NOMO-1 treated with DMSO at 0.1 percent for 48 hours (cell line): ENCODE measurements around the gene PTPRD.
"Not testable (repeated sequence)": the region's sequence is repeated elsewhere in the genome, so short reads cannot be mapped to it uniquely, and the experiment has no call there.

Experiments
- DNase-seq: peaks from one replicate; lab custom pipeline; 2025; ENCODE audit not compliant: unreplicated experiment; lab: John Stamatoyannopoulos, UW

PTPRD gene

GRCh38 chr9:8717146-8717545 is 1895.7 kb downstream of the PTPRD start:
- no peak for DNase-seq

- DNase-seq: no peak
These were observed 1897.0 kb downstream of the PTPRD start for GRCh38 chr9:8715788-8716187.

GRCh38 chr9:8713811-8714165 is 1899.0 kb downstream of the PTPRD start:
- DNase-seq: no peak

- DNase-seq: no peak
These were observed 1899.5 kb downstream of the PTPRD start for GRCh38 chr9:8713149-8713810.

- DNase-seq: no peak
These were observed 1903.1 kb downstream of the PTPRD start for GRCh38 chr9:8709731-8710130.

- DNase-seq: no peak
These were observed 1904.1 kb downstream of the PTPRD start for GRCh38 chr9:8708728-8709127.

- no peak for DNase-seq
These were observed 1905.8 kb downstream of the PTPRD start for GRCh38 chr9:8706998-8707397.

GRCh38 chr9:8706531-8706930 is 1906.3 kb downstream of the PTPRD start:
- no peak for DNase-seq

GRCh38 chr9:8705861-8706260 is 1906.9 kb downstream of the PTPRD start:
- no peak for DNase-seq

GRCh38 chr9:8703904-8704303 is 1908.9 kb downstream of the PTPRD start:
- DNase-seq: no peak

- no peak for DNase-seq
These were observed 1910.9 kb downstream of the PTPRD start for GRCh38 chr9:8701904-8702303.

GRCh38 chr9:8697565-8697964 is 1915.2 kb downstream of the PTPRD start:
- DNase-seq: not testable (repeated sequence)

- DNase-seq: no peak
These were observed 1916.3 kb downstream of the PTPRD start for GRCh38 chr9:8696516-8696915.

- DNase-seq: no peak
These were observed 1917.7 kb downstream of the PTPRD start for GRCh38 chr9:8694983-8695588.

GRCh38 chr9:8693464-8693863 is 1919.3 kb downstream of the PTPRD start:
- DNase-seq: no peak

- DNase-seq: peak; percentile 42
These were observed 1926.3 kb downstream of the PTPRD start for GRCh38 chr9:8686516-8686915.

- DNase-seq: no peak
These were observed 1927.0 kb downstream of the PTPRD start for GRCh38 chr9:8685825-8686224.

GRCh38 chr9:8684978-8685708 is 1927.7 kb downstream of the PTPRD start:
- no peak for DNase-seq

- DNase-seq: no peak
These were observed 1929.3 kb downstream of the PTPRD start for GRCh38 chr9:8683496-8683895.

GRCh38 chr9:8680658-8681057 is 1932.1 kb downstream of the PTPRD start:
- no peak for DNase-seq

- DNase-seq: no peak
These were observed 1932.6 kb downstream of the PTPRD start for GRCh38 chr9:8680157-8680556.

- no peak for DNase-seq
These were observed 1933.4 kb downstream of the PTPRD start for GRCh38 chr9:8679371-8679822.
